Measurements from ENCODE around the gene MID1IP1. TPM values are rescaled to one million over a fixed set of nuclear protein-coding genes. Genes with fewer than 3 reads are reported as not detected.

The MID1IP1 gene
- total RNA-seq, 1 donor from 2014 or later: 14.6 TPM

DNA sequence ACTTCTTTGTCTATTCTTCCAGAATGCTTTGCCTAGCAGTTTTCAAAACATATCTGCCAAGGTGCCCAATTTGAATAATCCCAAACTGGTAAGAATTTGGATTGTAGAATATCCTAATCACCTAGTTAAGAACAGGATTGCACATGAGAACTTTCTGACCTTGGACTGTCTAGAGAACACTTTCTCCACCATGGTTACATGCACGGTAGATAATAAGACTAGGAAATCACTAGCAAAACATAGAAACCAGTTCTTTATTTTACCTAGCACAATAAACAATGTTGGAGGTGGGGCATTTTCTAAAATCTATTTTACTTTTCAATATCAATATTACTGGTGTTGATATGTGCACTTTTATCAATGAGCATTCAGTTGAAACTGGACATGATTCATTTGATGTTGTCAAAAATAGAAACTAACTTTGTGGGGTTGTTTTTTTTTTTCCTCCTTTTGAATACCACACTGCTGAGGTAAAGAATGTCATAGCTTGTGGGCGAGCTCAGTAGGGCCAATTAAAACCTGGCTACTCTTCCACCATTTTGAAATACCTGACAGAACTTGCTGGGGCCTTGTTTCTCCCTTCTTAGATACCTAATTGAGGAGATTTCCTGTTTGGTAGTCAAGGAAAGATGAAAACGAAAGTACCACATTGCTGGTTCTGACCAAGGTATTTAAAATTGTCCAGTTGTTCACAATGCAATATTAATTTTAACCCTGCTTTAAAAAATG, 10.4 kb downstream of the MID1IP1 start:
- no peaks in the 10 kb centered on the region for H3K4me1 ChIP-seq (ENCODE audit: control insufficient read depth in 3 of 3, insufficient read depth in 3 of 3, low read length in 3 of 3)
- no peak overlapping the region for H3K27ac ChIP-seq (ENCODE audit: low read depth, low read length)
- H3K9ac ChIP-seq (ENCODE audit: low read depth in 1 of 3, low read length in 3 of 3): no peak overlapping the region
- no peaks in the 10 kb centered on the region for H3K27me3 ChIP-seq (ENCODE audit: control insufficient read depth in 3 of 3, insufficient read depth in 3 of 3, low read length in 3 of 3)
- no peaks in the 10 kb centered on the region for H3K9me3 ChIP-seq (ENCODE audit: control insufficient read depth in 3 of 3, low read length in 3 of 3)
- no peak overlapping the region for H3K4me3 ChIP-seq (ENCODE audit: low read length in 3 of 3)
- H3K36me3 ChIP-seq (ENCODE audit: control insufficient read depth in 3 of 3, insufficient read depth in 3 of 3, low read length in 3 of 3): no peaks in the 10 kb centered on the region

DNA sequence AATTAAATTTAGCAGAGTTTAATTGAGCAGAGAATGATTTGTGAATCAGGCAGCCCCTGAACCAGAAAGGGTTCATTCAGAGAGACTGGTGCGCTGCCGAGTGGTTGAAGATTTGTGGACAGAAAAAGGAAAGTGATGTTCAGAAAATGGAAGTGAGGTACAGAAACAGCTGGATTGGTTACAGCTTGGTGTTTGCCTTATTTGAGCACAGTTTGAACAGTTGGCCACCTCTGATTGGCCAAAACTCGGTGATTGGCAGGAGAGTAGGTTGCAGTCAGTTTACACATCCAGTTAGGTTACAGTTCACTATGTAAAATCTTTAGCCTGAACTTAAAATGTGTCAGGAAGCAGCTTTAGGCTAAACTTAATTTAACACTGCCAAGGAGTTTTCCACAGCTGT, 14.9 kb downstream of the MID1IP1 start:
- Histone ChIP-seq H3K4me3 (ENCODE audit: low read length in 3 of 3) (no peak overlapping the region), H3K9me3 (ENCODE audit: control insufficient read depth in 3 of 3, low read length in 3 of 3) (no peaks in the 10 kb centered on the region), H3K36me3 (ENCODE audit: control insufficient read depth in 3 of 3, insufficient read depth in 3 of 3, low read length in 3 of 3) (no peaks in the 10 kb centered on the region), H3K27ac (ENCODE audit: low read depth, low read length) (no peak overlapping the region), H3K4me1 (ENCODE audit: control insufficient read depth in 3 of 3, insufficient read depth in 3 of 3, low read length in 3 of 3) (peaks cover 0 to 5% (median 2%) of the 10 kb centered on the region in 3 donors), H3K9ac (ENCODE audit: low read depth in 1 of 3, low read length in 3 of 3) (no peak overlapping the region), H3K27me3 (ENCODE audit: control insufficient read depth in 3 of 3, insufficient read depth in 3 of 3, low read length in 3 of 3) (no peaks in the 10 kb centered on the region)

DNA sequence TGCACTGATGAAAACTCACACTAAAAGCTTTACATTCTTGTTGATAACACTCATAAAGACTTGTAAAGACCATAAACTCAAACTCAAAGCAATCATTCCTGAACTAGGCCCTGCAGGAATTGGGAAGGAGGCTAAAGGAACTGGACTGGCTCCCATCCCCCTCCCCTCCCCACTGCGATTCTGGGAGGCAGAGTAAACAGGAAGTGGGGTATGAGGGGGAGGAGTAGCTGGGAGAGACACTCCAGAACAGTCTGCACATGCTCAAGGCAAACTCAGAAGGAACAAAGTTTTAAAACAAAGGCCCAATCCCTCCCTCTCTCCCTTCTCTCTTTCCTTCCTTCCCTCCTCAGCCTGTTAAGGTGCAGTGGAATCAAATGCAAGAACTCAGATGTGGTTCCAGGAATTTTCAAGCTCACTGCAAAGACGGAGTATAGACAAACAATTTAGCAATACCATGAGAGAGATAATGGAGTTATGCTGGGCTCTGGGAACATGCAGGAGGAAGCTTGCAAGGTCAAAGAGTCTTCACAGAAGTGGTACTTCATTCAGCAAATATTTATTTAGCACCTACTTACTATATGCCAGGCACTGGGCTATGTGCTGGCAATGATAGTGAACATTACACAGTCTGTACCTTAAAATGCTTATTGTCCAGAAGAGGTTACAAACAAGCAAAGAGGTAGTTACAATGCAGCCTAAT, 15.9 kb downstream of the MID1IP1 start:
- Histone ChIP-seq H3K9me3 (ENCODE audit: control insufficient read depth in 3 of 3, low read length in 3 of 3) (no peaks in the 10 kb centered on the region), H3K4me3 (ENCODE audit: low read length in 3 of 3) (no peak overlapping the region), H3K36me3 (ENCODE audit: control insufficient read depth in 3 of 3, insufficient read depth in 3 of 3, low read length in 3 of 3) (no peaks in the 10 kb centered on the region), H3K27me3 (ENCODE audit: control insufficient read depth in 3 of 3, insufficient read depth in 3 of 3, low read length in 3 of 3) (no peaks in the 10 kb centered on the region), H3K4me1 (ENCODE audit: control insufficient read depth in 3 of 3, insufficient read depth in 3 of 3, low read length in 3 of 3) (peaks cover 0 to 5% (median 2%) of the 10 kb centered on the region in 3 donors), H3K9ac (ENCODE audit: low read depth in 1 of 3, low read length in 3 of 3) (no peak overlapping the region), H3K27ac (ENCODE audit: low read depth, low read length) (no peak overlapping the region)

DNA sequence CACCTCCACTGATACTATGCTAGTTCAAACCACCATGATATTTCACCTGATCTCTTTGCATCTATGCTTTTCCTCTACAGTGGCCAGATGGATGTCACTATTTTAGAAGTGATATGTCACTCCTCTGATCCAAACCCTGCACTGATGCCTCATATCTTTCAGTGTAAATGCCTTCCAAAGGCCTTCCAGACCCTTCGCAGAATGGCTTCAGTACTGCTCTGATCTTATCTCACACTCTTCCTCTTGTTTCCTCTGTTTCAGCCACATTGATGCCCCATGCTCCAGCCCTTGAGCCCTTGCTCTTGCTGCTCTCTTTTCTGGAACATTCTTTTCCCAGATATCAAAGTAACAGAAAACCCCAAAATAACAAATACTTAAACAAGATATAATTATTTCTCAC, 17.9 kb downstream of the MID1IP1 start:
- H3K27ac ChIP-seq (ENCODE audit: low read depth, low read length): no peak overlapping the region
- no peaks in the 10 kb centered on the region for H3K36me3 ChIP-seq (ENCODE audit: control insufficient read depth in 3 of 3, insufficient read depth in 3 of 3, low read length in 3 of 3)
- H3K4me3 ChIP-seq (ENCODE audit: low read length in 3 of 3): no peak overlapping the region
- no peaks in the 10 kb centered on the region for H3K27me3 ChIP-seq (ENCODE audit: control insufficient read depth in 3 of 3, insufficient read depth in 3 of 3, low read length in 3 of 3)
- H3K4me1 ChIP-seq (ENCODE audit: control insufficient read depth in 3 of 3, insufficient read depth in 3 of 3, low read length in 3 of 3): peaks cover 0 to 5% (median 2%) of the 10 kb centered on the region in 3 donors
- no peaks in the 10 kb centered on the region for H3K9me3 ChIP-seq (ENCODE audit: control insufficient read depth in 3 of 3, low read length in 3 of 3)
- H3K9ac ChIP-seq (ENCODE audit: low read depth in 1 of 3, low read length in 3 of 3): no peak overlapping the region

DNA sequence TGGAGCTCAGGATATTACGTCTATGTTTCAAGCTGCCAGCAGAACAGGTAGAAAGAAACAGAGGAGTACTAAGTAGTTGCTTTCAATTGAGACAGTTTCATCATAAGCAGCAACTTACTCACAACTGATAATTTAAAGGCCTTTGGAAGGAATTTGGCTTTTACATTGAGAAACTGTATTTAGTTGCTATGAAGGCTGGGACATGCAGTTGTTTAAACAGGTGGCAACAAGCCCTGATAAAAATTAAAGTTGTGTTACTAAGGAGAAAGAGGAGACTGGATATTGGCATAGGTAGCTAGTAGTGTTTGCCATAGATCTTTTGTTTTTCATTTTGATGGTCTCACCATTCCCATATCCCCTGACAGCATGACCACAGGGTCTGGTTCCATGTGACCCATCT, 18.4 kb downstream of the MID1IP1 start:
- Histone ChIP-seq H3K27me3 (ENCODE audit: control insufficient read depth in 3 of 3, insufficient read depth in 3 of 3, low read length in 3 of 3) (no peaks in the 10 kb centered on the region), H3K4me1 (ENCODE audit: control insufficient read depth in 3 of 3, insufficient read depth in 3 of 3, low read length in 3 of 3) (peaks cover 0 to 5% (median 2%) of the 10 kb centered on the region in 3 donors), H3K27ac (ENCODE audit: low read depth, low read length) (no peak overlapping the region), H3K36me3 (ENCODE audit: control insufficient read depth in 3 of 3, insufficient read depth in 3 of 3, low read length in 3 of 3) (no peaks in the 10 kb centered on the region), H3K9ac (ENCODE audit: low read depth in 1 of 3, low read length in 3 of 3) (no peak overlapping the region), H3K4me3 (ENCODE audit: low read length in 3 of 3) (no peak overlapping the region), H3K9me3 (ENCODE audit: control insufficient read depth in 3 of 3, low read length in 3 of 3) (no peaks in the 10 kb centered on the region)

DNA sequence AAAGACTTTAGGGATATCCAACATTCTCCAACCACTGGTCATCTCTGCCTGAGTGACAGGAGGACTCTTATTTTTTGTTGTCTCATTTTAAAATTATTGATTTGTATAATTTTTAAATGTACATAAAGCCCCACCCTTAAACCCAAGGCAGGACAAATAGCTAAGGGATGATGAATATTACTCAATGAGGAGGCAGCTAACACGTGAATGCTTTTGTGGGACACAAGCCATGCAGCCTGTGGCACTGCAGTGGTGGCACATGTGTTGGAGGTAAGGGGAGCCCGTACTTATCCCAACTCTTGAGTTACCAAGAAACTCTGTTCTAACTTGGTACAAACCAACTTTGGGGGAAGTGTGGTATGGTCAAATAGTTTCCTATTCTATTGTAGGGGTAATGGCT, 19.5 kb downstream of the MID1IP1 start:
- H3K36me3 ChIP-seq (ENCODE audit: control insufficient read depth in 3 of 3, insufficient read depth in 3 of 3, low read length in 3 of 3): no peaks in the 10 kb centered on the region
- H3K9ac ChIP-seq (ENCODE audit: low read depth in 1 of 3, low read length in 3 of 3): no peak overlapping the region
- no peak overlapping the region for H3K27ac ChIP-seq (ENCODE audit: low read depth, low read length)

DNA sequence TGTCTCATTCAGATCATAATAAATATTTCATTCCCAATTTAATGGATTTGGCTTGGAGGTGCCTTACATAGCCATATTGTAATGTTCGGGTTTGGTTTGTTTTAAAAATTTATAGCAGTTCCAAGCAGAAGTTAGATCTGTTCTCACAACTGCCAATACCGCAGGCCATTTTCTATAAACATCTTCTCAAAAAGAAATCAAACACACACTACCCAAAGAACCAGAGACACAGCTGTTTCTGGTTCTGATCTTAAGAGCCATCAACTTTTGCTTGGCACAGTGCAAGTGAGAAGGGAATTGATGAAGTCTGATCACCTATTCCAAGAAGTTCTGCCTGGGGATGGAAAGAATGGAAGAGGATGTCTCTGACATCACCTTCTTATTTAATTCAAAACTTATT, 22.9 kb downstream of the MID1IP1 start:
- H3K27ac ChIP-seq (ENCODE audit: low read depth, low read length): no peak overlapping the region
- H3K36me3 ChIP-seq (ENCODE audit: control insufficient read depth in 3 of 3, insufficient read depth in 3 of 3, low read length in 3 of 3): no peaks in the 10 kb centered on the region
- H3K27me3 ChIP-seq (ENCODE audit: control insufficient read depth in 3 of 3, insufficient read depth in 3 of 3, low read length in 3 of 3): no peaks in the 10 kb centered on the region
- H3K4me1 ChIP-seq (ENCODE audit: control insufficient read depth in 3 of 3, insufficient read depth in 3 of 3, low read length in 3 of 3): no peaks in the 10 kb centered on the region
- H3K9me3 ChIP-seq (ENCODE audit: control insufficient read depth in 3 of 3, low read length in 3 of 3): no peaks in the 10 kb centered on the region
- H3K9ac ChIP-seq (ENCODE audit: low read depth in 1 of 3, low read length in 3 of 3): no peak overlapping the region
- H3K4me3 ChIP-seq (ENCODE audit: low read length in 3 of 3): no peak overlapping the region

More for the DNA sequence above, 19.5 kb downstream of the MID1IP1 start:
- Histone ChIP-seq H3K4me1 (ENCODE audit: control insufficient read depth in 3 of 3, insufficient read depth in 3 of 3, low read length in 3 of 3) (peaks cover 0 to 5% (median 2%) of the 10 kb centered on the region in 3 donors), H3K9me3 (ENCODE audit: control insufficient read depth in 3 of 3, low read length in 3 of 3) (no peaks in the 10 kb centered on the region), H3K4me3 (ENCODE audit: low read length in 3 of 3) (no peak overlapping the region), H3K27me3 (ENCODE audit: control insufficient read depth in 3 of 3, insufficient read depth in 3 of 3, low read length in 3 of 3) (no peaks in the 10 kb centered on the region)

DNA sequence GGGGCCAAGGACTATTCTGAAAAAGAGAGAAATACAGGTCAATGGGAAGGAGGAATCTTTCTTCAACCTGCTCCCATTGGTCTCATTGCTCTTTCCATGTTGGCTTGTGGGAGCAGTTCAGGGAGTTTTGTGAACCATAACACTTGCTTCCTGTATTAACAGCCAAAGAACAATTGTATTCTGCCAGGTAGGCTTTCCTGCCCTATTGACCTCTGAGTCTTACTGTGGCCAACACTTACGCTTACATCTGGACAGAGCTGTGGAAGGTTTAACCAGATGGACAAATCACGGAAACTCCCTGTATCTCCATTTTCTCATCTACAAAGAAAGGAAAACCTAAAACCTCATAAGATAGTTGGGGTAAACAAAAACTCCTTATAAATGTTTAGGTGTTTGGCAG, 30.7 kb downstream of the MID1IP1 start:
- Histone ChIP-seq H3K27me3 (ENCODE audit: control insufficient read depth in 3 of 3, insufficient read depth in 3 of 3, low read length in 3 of 3) (no peaks in the 10 kb centered on the region), H3K4me1 (ENCODE audit: control insufficient read depth in 3 of 3, insufficient read depth in 3 of 3, low read length in 3 of 3) (no peaks in the 10 kb centered on the region), H3K4me3 (ENCODE audit: low read length in 3 of 3) (no peak overlapping the region), H3K9me3 (ENCODE audit: control insufficient read depth in 3 of 3, low read length in 3 of 3) (no peaks in the 10 kb centered on the region), H3K36me3 (ENCODE audit: control insufficient read depth in 3 of 3, insufficient read depth in 3 of 3, low read length in 3 of 3) (no peaks in the 10 kb centered on the region), H3K27ac (ENCODE audit: low read depth, low read length) (no peak overlapping the region), H3K9ac (ENCODE audit: low read depth in 1 of 3, low read length in 3 of 3) (no peak overlapping the region)

DNA sequence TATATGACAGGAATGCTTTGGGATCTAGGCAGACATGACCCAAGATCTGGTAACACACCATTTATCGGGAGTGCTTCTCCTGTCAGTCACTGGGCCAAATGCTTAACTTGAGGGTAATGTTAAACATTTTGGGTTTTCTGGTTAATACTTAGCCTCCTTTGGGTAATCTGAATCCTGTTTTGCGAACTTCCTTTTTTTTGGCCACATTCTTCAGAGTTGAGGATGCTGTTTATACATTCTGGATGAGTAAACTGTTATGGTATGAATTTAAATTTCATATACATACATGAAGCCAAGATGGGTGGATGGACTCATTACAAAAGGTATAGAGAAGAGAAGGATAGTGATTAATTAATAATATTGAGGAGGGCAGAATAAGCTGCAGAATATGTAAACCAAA, 36.1 kb downstream of the MID1IP1 start:
- Histone ChIP-seq H3K36me3 (ENCODE audit: control insufficient read depth in 3 of 3, insufficient read depth in 3 of 3, low read length in 3 of 3) (no peaks in the 10 kb centered on the region), H3K4me3 (ENCODE audit: low read length in 3 of 3) (no peak overlapping the region), H3K27ac (ENCODE audit: low read depth, low read length) (no peak overlapping the region), H3K27me3 (ENCODE audit: control insufficient read depth in 3 of 3, insufficient read depth in 3 of 3, low read length in 3 of 3) (no peaks in the 10 kb centered on the region), H3K9me3 (ENCODE audit: control insufficient read depth in 3 of 3, low read length in 3 of 3) (no peaks in the 10 kb centered on the region), H3K4me1 (ENCODE audit: control insufficient read depth in 3 of 3, insufficient read depth in 3 of 3, low read length in 3 of 3) (peaks cover 0 to 3% (median 0%) of the 10 kb centered on the region in 3 donors), H3K9ac (ENCODE audit: low read depth in 1 of 3, low read length in 3 of 3) (no peak overlapping the region)

DNA sequence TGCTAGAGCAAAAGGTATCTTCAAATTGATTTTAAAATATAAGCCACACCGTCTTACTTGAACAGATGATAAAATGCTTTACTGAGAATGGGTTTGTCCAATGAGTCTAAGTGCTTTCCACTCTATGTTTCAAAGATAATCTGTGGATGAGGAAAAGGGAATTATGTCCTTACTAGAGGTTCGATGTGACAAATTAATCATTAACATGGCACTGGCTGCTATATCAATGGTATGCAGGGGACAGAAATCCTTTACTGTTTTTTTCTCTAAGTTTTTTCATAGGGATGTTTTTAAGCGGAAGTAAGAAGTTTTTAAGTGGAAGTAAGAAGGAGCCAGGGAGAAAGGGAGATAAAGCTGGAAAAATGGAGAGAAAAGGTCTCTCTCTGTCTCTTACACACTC, 38.0 kb downstream of the MID1IP1 start:
- H3K27ac ChIP-seq (ENCODE audit: low read depth, low read length): no peak overlapping the region
- H3K27me3 ChIP-seq (ENCODE audit: control insufficient read depth in 3 of 3, insufficient read depth in 3 of 3, low read length in 3 of 3): no peaks in the 10 kb centered on the region
- no peak overlapping the region for H3K9ac ChIP-seq (ENCODE audit: low read depth in 1 of 3, low read length in 3 of 3)
- peaks cover 0 to 3% (median 0%) of the 10 kb centered on the region in 3 donors for H3K4me1 ChIP-seq (ENCODE audit: control insufficient read depth in 3 of 3, insufficient read depth in 3 of 3, low read length in 3 of 3)
- no peaks in the 10 kb centered on the region for H3K36me3 ChIP-seq (ENCODE audit: control insufficient read depth in 3 of 3, insufficient read depth in 3 of 3, low read length in 3 of 3)
- no peak overlapping the region for H3K4me3 ChIP-seq (ENCODE audit: low read length in 3 of 3)
- no peaks in the 10 kb centered on the region for H3K9me3 ChIP-seq (ENCODE audit: control insufficient read depth in 3 of 3, low read length in 3 of 3)
